T1000 (cell line): ENCODE data around the gene EPS15.
"Not testable (repeated sequence)": the region's sequence is repeated elsewhere in the genome, so short reads cannot be mapped to it uniquely, and the experiment has no call there.

Experiments
- DNase-seq: peaks from one replicate; lab custom pipeline; 2025; ENCODE audit warnings: mixed read lengths; lab: John Stamatoyannopoulos, UW

EPS15 gene

DNA sequence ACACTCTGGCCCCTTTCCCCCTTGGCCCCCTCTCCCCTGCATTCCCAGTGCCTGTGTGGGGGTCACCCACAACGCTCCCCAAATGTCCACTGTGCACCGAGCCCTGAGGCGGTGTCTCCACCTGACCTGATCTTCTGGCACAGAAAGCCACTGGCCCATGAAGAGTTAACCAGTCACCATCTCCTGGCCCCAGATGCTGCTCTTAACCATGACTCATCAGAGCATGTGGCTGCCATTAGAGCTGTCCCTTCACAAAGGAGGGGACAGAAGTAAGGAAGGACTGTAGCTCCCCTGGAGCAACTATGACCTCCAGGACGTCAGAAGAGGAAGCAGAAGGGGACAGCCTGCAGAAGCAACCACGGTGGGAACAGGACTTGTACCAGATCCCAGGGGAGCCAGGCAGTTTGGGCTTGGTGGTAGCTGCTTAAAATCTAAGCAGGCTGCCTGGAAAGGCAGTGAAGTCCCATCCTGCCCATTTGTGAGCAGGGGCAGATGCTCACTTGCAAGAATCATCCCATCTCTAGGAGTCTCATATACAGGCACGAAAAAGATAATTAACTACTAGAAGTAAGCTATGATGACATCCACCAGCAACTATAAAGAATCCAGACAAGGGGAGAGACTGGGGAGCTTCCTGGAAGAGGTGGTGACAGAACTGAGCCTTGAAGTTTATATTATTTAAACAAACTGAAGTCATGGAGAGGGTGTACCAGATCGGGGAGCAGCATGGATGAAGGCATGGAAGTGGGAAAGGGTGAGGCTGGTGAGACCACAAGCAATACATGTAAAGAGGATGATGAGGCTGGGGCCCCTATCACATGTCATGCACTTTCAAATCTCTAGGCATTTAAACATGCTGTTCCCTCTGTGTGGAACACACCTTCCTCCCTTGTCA is 187.6 kb downstream of the EPS15 start:
- peak; percentile 15 for DNase-seq

DNA sequence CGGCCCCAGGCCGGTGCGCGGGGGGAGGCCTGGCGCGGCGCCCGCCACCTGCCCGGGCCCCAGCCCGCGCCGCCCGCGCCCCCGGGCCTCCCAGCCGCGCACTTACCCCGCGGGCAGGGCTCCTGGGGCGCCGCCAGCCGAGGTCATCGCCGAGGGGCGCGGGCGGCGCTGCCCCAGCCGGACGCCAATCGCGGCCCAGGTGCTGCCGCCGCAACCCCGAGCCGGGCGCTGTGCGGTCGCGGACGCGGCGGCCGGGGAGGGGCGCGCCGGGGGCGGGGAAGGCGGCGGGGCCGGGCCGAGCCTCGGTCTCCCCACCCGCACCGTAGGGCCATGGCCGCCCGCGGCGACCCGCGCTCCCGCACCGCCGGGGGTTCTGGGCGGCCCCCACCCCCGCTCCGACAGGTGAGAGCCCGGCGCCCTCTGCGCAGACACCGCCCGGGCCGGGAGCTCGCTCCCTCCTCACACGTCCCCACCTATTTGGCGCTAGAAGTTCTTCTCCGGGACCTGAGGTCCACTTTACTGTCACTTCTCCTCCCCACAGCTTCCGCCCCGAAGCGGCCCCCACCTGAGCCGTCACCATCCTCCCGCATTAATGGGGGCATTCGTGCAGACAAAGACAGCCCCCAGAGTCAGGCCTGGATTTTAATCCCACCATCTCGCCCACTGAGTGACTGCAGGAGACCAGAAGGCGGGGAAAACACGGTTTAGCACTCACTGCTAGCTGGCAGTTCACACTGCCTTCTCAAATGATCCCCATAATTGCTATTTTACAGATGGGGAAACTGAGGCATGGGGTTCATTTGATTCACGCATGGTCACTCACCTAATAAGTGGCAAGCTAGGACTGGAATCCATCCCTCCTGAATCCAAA is 188.5 kb downstream of the EPS15 start, which contains the start of gene TTC39A:
Gene TTC39A, minus strand, starts transcription at position 232 of the 871 bp plus-strand sequence. Its CDS starts 85 bp downstream, at position 147.
- DNase-seq = no peak

DNA sequence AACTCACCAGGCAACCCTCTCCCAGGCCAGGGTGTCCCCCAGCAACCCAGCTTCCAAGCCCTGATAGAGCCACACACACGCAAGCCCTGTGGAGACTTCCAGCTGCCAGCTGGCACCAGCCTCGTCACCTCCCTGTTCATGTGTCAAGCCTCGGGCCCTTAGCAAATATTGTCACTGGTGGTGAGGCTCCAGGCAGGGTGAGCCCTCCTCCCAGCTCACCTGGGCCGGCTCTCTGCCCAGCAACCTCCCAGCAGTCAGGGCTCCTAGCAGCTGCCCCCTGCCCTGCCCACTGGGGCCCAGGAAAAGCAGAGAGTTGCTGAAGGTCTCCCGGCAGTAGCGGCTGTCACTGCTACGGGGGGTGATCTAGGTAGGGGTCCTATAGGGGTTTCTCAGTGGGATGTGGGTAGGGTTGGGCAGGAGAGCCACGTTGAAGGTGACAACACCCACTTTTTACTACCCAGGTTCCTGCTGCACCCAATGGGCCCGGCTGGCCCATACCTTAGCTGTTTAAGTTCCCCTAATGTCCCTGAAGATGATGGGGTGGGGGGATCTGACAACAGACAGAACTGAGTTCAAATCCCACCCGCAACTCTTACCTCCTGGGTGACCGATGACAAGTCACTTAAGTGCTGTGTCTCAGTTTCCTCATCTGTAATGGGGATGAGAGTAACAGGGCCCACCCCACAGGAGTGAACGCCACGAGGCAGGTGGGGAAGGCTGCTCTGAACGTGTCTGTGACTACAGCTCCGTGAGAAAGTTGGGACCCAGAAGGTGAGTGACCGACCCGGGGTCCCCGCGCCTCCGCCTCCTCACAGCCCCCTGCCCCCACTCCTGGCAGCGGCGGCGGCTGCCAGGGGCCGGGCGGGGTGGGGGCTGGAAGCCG is 189.4 kb downstream of the EPS15 start:
- no peak for DNase-seq

DNA sequence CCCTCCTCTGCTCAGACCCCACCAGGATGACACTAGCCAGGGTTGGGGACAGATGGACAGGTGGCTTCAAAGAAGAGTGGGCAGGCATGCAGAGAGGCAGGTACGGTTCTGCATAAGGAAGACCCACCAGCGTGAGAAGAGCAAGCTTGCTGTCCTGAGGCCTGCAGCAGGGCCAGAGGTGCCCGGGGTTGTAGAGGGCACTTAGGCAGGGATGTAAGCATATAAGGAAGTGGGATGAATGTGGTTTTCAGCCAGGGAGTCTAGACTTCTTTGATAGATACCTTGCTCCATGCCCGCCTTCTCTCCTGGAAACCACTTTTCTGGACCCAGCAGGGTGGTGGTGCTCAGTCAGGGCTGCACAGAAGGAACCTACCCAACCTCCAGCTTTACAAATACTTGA is 190.1 kb downstream of the EPS15 start:
- DNase-seq = no peak

DNA sequence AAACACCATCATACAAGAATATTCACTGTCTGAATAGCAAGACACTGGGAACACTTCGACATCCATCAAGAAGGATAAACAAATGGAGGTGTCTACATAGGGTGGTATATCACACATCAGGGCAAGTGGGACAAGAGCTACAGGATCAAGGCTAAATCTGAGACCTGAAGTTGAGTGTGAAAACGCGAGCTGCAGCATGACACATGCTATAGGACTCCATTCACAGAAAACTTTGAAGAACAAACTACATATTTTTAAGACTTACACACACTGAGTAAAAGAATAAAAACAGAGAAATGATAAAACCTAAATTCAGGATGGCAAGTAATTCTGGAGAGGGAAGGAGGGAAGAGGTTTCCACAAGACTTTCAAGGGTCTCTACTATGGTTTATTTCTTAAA is 190.8 kb downstream of the EPS15 start:
- no peak for DNase-seq

DNA sequence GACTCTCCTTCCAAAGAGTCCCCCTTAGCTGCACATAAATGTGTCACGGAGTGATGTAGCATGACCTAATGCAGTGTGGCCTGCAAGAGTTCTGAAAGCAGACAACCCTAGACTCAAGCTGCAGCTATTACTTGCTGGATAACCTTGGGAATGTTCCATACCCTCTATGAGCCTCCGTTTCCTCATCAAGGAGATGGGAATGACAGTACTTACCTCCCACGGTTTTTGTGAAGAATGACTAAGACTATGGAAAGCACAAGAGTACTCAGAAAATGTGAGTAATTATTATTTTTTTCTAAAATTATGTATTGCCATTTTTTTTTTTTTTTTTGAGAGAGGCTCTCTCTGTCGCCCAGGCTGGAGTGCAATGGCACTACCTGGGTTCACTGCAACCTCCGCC is 191.7 kb downstream of the EPS15 start:
- no peak for DNase-seq

DNA sequence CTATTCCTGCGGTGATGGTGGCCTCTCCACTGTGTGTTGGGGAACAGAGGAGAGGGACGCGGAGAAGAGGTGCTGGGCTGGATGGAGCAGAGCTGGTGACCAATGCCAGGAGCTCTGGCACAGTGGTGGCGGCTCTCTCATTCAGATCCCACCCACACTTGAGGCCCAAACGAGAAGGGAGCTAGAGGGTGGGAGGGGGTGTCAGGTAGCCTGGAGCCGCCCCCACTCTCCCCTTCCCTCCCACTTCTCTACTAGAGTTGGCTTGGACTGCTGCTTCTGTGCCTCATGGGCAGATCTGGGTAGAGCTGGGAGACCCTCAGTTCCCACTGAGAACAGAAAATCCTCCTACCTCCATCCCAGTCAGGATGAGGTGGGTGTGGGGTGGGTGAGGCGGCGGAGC is 192.2 kb downstream of the EPS15 start:
- DNase-seq = no peak

DNA sequence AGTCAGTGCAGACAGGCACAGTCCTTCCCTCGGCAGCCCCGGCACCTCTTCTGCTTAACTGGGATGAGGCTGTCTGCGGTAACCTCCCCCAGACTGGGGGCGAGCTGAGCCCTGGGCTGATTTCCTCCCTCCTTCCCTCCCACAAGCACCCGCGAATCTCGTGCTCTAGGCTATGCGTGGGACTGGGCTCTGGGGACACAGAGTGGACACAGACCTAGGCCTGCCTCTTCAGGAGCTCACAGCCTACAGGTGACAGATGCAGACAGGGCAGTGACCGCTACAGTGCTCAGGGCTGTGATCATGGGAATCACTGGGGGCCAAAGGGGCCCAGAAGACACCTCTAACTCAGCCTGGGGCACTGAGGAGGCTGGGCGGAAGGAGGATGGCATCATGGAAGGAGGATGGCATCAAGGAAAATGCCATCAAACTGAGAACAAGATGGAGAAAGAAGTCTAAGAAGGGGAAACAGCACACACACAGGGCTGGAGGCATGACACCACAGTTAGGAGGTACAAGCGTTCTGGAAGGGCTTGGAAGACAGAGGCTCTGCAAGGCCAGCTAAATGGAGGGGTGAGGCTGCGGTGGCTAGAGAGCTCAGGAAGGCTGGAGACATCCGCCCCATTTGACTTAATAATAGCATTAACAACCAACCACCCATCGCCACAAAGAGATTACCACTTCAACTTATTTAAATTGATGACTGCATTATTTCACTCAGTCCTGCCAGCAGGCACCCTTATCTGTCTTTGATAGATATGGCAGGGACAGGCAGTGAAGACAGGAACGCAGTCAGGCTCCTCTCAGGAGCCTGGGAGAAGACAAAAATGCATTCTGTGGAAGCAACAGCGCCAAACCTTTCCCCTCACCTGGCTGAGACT is 192.9 kb downstream of the EPS15 start:
- no peak for DNase-seq

DNA sequence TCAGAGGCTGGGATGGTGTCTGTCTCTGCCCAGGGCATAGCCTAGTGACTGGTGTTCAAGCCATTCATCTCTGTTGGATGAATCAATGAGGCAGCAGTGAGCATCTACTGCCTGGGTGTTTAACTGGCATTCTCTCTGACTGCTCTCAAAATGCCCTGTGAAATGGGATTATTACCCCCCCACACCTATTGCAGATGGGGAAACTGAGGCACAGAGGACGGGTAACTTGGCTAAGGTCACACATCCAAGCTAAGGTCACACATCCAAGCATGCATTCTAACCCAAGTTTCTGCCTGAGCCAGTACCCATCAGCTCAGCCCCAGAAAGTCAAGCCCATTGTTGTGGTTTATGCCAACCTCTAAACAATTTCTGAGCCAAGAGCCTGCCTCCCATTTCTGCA is 193.7 kb downstream of the EPS15 start:
- no peak for DNase-seq

DNA sequence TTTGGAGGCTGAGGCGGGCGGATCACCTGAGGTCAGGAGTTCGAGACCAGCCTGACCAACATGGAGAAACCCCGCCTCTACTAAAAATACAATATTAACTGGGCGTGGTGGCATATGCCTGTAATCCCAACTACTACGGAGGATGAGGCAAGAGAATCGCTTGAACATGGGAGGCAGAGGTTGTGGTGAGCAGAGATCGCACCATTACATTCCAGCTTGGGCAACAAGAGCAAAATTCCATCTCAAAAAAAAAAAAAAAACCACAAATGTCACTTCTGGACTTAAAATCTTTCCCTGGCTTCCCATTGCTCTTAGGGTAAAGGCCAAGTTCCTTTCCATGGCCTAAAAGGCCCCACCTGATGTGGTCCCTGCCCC is 194.1 kb downstream of the EPS15 start:
- DNase-seq = not testable (repeated sequence)

DNA sequence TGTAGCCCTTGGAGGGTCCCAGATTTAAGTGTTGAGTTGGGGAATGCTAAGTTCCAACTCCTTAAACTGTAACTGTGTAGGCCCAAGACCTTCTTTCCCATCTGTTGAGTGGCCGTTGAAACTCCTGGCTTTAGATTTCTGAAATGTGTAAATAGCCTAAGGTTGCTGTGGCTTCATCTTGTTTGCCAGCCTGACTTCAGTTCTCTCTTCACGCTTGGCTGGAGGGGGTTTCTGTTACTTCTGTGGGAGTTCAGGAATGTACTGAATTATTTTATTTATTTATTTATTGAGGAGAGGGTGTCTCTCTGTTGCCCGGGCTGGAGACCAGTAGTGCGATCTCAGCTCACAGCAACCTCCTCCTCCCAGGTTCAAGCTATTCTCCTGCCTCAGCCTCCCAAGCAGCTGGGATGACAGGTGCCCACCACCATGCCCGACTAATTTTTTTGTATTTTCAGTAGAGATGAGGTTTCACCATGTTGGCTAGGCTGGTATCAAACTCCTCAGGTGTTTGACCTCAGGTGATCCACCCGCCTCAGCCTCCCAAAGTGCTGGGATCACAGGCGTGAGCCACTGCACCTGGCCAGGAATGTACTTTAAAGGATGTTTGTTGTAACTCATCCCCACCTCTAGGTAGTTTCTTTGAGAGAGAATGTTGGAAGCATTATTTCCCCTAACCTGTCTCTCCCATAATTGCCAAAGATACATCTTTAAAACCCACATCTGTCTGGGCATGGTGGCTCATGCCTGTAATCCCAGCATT is 194.6 kb downstream of the EPS15 start:
- DNase-seq = no peak

DNA sequence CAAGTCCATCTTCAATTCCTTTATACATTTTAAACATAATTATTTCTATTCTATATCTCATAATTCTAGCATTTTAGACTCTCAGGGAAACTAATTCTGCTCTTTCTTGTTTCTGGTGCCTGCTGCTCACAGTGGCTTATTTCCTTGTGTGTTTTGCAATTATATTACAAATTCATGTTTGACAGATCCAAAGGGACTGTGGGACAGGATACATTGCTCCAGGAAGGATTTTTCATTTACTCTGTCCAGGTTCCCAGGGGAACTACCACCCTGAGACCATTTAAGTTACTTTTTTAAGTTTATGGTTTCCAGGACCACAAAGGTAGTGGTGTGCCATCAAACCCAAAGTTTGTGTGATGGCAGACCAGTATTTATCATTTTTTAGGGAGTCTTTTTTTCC is 195.3 kb downstream of the EPS15 start:
- DNase-seq = no peak

DNA sequence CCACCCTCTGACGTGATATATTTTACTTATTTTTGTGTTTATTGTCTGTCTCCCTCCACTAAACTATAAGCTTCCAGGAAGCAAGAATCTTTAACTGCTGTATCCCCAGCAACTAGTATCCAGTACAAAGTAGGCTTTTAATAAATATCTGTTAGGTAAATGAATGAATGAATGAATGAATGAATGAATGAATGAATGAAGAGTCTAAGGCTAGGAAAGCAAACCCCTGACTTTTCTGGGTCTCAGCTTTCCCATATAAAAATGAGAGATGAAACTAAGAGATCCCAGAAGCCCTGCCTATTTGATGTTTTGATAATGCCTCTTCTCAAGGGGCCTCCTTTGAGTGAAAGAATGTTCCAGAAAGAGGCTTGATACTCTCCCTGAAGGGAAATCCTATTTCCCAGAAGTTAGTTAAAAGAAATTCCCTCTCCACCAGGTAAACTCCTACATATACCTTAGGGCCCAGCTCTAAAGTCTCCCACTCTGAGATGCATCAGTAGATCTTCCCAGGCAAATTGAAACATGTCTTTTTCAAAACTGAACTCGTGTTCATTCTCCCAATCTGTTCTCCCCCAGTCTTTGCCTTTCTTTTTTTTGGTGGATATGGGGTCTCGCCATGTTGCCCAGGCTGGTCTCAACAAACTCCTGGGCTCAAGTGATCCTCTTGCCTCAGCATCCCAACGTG is 196.5 kb downstream of the EPS15 start:
- no peak for DNase-seq

DNA sequence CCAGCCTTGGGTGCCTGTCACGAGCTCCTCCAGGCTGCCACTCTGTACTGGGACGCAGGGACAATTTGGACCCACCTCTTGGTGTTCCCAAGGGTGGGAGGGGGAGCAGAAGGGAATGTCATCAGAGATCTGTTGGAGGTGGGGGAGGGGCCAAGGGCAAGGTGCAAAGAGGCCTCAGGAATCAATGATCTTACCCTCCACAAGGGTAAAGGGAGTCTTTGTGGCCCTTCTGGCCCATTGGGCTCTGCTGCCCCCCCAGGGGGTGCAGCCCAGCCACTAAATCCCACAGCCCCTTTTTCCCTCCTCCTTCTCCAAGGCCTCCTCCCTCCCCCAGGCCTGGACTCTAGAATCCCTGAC is 197.2 kb downstream of the EPS15 start:
- DNase-seq = no peak

DNA sequence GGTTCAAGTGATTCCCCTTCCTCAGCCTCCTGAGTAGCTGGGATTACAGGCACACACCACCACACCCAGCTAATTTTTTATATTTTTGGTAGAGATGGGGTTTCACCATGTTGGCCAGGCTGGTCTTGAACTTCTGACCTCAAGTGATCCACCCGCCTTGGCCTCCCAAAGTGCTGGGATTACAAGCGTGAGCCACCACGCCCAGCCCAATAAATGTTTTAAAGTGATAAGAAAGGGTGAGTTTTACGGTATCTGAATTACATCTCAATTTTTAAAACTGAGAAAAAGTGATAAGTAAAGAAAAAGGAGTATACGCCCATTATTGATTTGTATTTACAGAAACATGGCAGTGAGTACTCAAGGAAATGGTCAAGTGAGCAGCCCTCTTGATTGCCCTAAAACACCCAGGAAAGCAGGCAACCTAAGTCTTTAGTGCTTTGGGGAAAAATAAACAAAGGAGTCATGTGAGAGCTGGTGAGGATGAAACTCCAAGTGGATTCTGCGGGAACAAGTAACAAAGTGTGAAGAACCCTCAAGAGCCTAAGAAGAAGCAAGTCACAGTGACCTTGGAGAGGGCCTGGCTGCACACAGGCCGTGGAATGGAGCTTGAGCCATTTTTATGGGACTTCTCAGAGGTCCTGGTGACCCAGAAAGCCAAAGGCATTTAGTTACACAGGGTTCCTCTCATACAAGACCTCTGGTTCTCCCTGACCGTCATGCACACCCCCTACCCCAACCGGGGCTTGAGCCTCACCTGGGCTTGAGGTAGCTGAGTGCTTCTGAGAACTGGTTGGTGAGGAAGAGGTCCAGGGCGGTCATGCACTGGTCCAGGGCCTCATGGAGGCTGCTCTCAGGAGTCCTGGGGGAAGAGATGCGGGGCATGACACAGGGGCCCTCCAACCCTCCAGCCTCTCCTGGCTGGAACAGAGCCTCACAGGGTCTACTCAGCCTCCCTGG is 197.8 kb downstream of the EPS15 start:
- DNase-seq = no peak

DNA sequence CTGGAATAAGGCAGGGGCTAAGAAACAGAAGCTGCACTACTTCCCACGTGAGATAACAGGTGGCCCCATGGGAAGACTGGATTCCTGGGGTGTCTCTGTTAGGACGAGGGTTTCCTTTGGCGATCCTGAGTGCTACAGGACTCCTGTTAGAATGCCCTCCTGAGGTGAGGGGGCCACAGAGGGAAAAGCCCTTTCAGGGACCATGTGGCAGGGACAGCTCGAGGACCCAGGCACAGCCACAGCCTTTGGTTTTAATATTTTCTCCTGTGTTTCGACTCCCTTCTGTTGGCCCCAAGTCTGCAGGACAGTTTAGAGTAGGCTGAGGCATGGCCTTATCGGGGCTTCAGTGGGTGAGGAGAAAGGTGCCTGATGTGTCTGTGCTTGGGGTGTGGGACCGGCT is 201.3 kb downstream of the EPS15 start:
- no peak for DNase-seq

DNA sequence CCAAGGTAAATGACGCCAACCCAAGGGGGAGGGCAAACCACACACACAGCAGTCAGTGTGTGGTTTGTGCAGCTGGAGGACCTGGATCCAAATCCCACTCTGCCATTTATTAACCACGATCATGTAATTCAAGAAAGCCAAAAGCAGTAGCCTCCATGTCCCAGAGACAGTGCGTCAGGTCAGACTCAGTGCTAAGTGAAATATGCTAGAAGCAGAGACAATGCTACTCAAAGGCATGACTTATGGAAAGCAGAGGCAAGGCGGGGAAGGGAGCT is 202.3 kb downstream of the EPS15 start:
- no peak for DNase-seq

DNA sequence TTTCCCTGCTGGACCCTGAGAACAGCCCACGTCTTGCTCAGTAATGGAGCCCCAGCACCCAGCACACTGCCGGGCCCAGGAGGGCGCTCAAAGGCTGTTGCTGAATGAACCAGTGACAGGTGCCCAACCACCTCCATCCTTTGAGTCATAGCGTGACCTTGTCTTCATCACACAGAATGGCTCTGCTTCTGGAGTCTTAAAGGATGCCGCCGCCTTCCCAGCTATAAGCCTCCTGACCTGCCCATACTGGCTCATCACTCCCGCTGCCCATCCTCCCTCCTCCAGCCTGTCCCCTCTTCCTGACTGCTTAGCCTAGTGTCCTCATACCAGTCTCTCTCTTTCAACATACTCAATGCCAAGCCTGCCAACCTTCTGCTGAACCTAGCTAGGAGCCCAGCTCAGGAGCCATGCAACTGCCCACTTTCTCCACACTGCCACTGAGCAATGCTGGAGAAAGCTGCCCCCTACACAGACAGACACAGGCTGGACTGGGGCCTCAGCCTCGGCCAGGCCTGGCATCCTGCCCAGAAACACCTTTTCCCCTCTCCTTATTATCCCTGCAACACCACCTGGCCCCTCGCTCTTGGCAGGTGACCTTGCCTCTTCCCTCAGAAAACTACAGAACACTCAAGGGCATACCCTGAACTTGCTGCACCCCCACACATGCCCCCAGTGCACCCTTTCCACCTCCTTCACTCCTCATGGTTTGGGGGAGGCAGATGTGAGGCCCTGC is 202.8 kb downstream of the EPS15 start:
- no peak for DNase-seq
